ENCODE data around the gene AP1M2. TPM values are rescaled to one million over a fixed set of nuclear protein-coding genes. Genes with fewer than 3 reads are reported as not detected.
"Not testable (repeated sequence)": the region's sequence is repeated elsewhere in the genome, so short reads cannot be mapped to it uniquely, and the experiment has no call there.

The AP1M2 gene
- polyA plus RNA-seq, 1 donor = 0.86 TPM

DNA sequence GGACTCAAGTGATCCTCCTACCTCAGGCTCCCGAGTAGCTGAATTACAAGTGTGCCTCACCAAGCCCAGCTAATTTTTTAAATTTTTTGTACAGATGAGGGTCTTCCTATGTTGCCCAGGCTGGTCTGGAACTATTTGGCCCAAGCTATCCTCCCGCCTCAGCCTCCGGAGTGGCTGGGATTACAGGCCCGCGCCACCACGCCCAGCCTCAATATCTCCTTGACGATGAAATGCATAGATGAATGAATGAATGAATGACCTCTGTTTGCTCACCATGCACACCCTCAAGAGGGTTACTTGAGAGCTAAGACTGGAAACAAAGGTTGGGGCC lies 14.9 kb upstream of the AP1M2 start:
- no peak for DNase-seq

DNA sequence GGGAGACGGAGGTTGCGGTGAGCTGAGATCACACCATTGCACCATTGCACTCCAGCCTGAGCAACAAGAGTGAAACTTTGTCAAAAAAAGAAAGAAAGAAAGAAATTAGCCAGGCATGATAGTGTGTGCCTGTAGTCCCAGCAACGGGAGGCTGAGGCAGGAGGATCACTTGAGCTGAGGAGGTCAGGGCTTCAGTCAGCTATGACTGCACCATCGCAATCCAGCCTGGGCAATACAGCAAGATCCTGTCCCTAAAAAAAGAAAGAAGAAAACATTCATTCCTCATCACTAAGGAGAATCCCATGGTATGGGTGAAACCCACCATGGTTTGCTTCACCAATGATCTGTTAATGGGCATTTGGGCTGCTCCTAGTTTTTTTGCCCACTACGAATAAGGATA lies 13.0 kb upstream of the AP1M2 start:
- DNase-seq = no peak

DNA sequence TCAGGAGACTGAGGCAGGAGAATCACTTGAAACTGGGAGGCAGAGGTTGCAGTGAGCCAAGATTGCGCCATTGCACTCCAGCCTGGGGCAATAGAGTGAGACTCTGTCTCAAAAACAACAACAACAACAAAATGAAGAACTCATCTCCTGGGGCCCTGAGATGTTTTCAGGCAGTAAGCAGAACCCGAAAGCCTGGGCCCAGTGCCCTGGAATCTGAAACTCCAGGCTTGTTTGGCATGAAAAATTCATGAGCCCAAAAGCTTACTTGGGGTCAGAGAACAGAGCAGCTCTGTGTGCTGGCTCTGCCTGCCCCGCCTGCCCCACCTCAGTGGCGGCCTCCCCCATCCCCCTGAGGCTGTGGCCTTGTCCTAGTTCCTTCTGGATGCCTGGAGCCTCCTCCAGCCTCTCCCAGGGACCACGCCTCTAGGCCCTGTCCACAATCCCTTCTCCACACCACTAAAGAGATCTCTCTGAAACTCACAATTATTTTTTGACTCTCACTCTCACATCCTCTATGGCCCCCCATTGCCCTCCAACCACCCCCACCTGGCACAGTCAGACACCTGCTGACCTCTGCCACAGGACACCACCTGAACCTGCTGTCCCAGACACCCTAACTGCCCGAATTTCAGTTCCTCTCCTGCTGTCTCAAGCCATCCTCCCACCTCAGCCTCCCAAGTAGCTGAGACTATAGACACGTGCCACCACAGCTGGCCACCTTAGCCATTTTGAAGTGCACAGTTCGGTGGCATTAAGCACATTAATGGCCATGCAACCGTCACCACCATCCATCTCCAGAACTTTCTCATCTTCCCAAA lies 6.9 kb upstream of the AP1M2 start:
- DNase-seq = no peak

- no peak for DNase-seq
Observed at GRCh38 chr19:10593148-10593547, 6.0 kb upstream of the AP1M2 start.

- no peak for DNase-seq
Observed at GRCh38 chr19:10587839-10588150, 683 bp upstream of the AP1M2 start.

GRCh38 chr19:10586396-10586795 lies 716 bp downstream of the AP1M2 start:
- no peak for DNase-seq

- no peak for DNase-seq
Observed at GRCh38 chr19:10583036-10583776, 3.9 kb downstream of the AP1M2 start.

- no peak for DNase-seq
Observed at GRCh38 chr19:10582091-10582490, 5.0 kb downstream of the AP1M2 start.

GRCh38 chr19:10580979-10581631 lies 6.0 kb downstream of the AP1M2 start:
- DNase-seq = peak; percentile 87

DNA sequence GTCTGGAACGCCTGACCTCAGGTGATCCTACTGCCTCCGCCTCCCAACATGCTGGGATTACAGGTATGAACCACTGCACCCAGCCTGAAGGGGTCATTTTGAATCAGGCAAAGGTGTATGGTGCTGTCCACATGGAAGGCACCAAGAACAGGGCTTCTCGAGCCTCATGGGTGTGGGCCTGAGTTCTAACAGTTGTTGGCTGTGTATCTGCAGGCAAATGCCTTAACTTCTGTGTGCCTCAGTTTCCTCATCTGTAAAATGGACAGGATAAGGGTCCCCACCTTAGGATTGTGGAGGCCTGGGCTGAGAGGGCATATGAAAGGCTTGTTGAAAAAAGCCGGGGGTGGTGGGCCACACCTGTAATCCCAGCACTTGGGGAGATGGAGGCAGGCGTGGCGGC lies 9.2 kb downstream of the AP1M2 start:
- no peak for DNase-seq

DNA sequence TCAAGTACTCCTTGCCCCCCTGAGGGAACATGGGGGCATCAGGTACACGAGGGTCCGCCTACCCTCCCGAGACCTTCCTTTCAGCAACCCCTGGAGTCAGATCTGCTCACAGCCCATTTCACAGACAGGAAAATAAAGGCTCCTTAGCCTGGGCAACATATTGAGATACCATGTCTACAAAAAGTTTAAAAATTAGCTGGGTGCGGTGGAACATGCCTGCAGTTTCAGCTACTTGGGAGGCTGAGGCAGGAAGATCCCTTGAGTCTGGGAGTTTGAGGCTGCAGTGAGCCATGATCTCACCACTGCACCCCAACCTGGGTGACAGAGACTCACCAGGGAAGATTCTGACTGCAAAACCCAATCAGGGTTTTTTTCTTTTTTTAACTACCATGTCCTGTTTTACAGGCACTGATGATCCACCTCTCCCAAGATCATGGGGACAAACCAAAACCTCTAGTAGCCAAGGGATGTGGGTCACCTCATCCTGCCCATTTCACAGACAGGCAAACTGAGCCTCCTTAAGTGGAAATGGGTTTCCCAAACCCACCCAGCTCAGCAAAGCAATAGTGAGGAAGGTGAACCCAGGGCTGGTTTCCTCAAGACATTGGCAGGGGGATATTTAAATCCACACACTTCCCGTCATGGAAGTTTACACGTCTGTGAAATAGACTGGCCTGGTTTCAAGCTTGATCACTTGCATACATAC lies 11.9 kb downstream of the AP1M2 start:
- no peak for DNase-seq

DNA sequence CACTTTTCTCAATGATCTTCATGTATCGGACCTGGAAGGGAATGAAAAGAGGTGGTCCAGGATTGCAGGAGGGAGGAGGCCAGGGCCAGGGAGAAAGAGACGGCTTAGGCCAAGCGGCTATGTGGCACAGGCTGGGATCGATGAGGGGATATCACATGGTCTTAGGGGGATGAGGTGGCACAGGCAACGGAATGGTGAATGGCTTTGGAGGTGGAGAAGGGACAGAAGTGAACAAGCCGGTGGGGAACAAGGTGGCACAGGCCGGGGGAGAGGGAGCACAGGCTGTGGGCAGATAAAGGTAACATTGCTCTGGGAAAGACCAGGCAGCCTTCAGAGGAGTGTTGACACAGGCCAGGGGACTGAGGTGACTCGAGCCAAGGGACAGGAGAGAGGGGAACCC lies 12.7 kb downstream of the AP1M2 start:
- DNase-seq = no peak

GRCh38 chr19:10573793-10574192 lies 13.3 kb downstream of the AP1M2 start:
- DNase-seq = not testable (repeated sequence)

- peak; percentile 100 for DNase-seq
Observed at GRCh38 chr19:10568826-10569651, 18.1 kb downstream of the AP1M2 start, which contains the start of gene CDKN2D. TSS of gene CDKN2D (minus strand) at chr19:10568979. CDS start at chr19:10568653, 326 bp downstream.

DNA sequence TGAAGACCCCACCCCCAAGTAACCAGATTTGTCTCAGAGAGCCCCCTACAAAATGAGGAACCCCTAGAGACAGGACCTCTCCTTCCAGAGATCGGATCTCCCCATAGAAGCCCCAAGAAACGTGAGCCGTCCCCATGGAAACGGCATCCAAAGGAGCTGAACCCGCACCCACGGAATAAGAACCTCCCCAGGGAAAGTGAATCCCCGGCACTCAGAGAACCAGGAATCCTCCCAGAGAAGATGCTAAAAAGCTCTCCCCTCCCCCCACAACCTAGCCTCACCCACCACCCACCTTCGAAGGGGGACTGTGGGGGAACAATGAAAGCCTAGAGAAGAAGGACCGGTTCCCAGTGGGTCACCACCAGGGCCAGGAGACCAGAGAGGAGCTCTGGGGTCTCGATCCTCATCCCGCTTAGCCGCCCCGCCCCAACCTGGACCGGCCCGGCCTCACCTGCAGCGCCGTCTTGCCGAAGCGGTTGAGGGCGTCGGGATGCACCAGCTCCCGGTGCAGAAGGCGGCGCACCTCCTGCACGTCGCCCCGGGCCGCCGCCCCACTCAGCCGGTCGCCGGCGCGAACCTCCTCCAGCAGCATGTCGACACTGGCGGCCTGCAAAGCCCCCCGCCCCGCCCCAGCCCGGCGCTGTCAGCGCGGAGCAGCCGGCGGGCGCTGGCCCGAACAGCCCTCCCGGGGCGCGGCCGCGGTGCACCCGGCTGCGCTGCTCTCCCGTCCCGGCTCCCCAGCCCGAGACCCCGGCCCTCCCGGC lies 18.9 kb downstream of the AP1M2 start:
- DNase-seq = no peak

DNA sequence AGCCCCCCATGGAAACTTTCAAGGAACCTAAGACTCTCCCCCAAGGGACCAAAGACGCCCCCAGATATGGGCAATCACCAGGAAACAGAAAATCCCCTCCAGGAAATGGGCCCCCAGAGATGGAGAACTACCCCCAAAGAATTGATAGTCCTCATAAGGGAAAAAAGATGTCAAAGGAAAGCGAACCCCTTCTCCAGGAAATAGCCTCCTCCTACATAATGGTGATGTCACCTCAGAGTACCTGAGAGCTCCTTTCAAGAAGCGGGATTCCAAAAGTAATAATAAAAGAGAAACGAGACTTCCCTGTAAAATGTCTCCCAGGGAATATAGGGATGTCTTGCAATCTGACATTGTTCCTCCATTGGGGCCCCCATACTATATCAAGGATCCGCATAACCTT lies 19.5 kb downstream of the AP1M2 start:
- DNase-seq = no peak

- DNase-seq = no peak
Observed at GRCh38 chr19:10566658-10567410, 20.3 kb downstream of the AP1M2 start.

- DNase-seq = no peak
Observed at GRCh38 chr19:10566408-10566657, 20.8 kb downstream of the AP1M2 start.

GRCh38 chr19:10565567-10566407 lies 21.3 kb downstream of the AP1M2 start, which contains the start of gene KRI1:
TSS of gene KRI1 (minus strand) at chr19:10566010. CDS start at chr19:10565999, 11 bp downstream.
- DNase-seq = peak; percentile 98
